Breast epithelium (tissue), 4 donors: ENCODE results near the gene GYS2. TPM values are rescaled to one million over a fixed set of nuclear protein-coding genes. Genes with fewer than 3 reads are reported as not detected.

Experiments
- DNase-seq, 2 donors: peaks; one replicate each; pipeline ENCODE4 v3.0.0-alpha.2; 2019; ENCODE audit warnings: low spot score in 2 of 2
- H3K27ac ChIP-seq, 2 donors: fragments of 200-600 bp; sonication (generic) in 1 of 2; one replicate each; pipeline ENCODE4 v1.5.1; 2016 to 2019; ENCODE audit warnings: mild to moderate bottlenecking in 1 of 2
- H3K27me3 ChIP-seq, 2 donors: fragments of 200-600 bp; sonication (generic) in 1 of 2; one replicate each; pipeline versions ENCODE4 v1.5.1 to v1.6.0; 2017 to 2019; ENCODE audit warnings: control low read depth in 1 of 2, mild to moderate bottlenecking in 1 of 2
- H3K36me3 ChIP-seq: fragments of 200-600 bp; one replicate; pipeline ENCODE4 v1.5.1; 2019
- H3K4me1 ChIP-seq, 2 donors: fragments of 200-600 bp; sonication (generic); one replicate each; pipeline ENCODE4 v1.5.1; 2016 to 2019; ENCODE audit warnings: control low read depth in 1 of 2
- H3K4me3 ChIP-seq, 3 donors: fragments of 200-600 bp; sonication (generic); 1 replicate in 2 of 3; 2 replicates in 1 of 3; pipeline ENCODE4 v1.5.1; 2016 to 2019; ENCODE audit warnings: mild to moderate bottlenecking in 3 of 3, moderate library complexity in 2 of 3
- H3K9me3 ChIP-seq, 2 donors: fragments of 200-600 bp; sonication (generic) in 1 of 2; one replicate each; pipeline ENCODE4 v1.5.1; 2016 to 2019; ENCODE audit warnings: control low read depth in 1 of 2
- POLR2A ChIP-seq: fragments of 450-650 bp; IDR thresholded peaks from one replicate; pipeline ENCODE4 v1.6.1; 2016; ENCODE audit warnings: antibody characterized with exemption, mild to moderate bottlenecking, moderate library complexity
- POLR2AphosphoS5 ChIP-seq, 3 donors: sonication (generic); formaldehyde crosslinking; IDR thresholded peaks; one replicate each; pipeline ENCODE4 v1.6.1; 2017; ENCODE audit warnings: antibody characterized with exemption in 3 of 3
- intact Hi-C: fragments of 100-400 bp; cut with DNase I; formaldehyde crosslinking; loops from one replicate; pipeline ENCODE4 v1.15.1; 2023; ENCODE audit warnings: low total_unique reads
- total RNA-seq, 3 donors: library from RNA; depleted of rRNA; stranded (reverse); fragments of >200 nt; gene quantifications; one replicate each; pipeline ENCODE4 v1.1.0, GENCODE V29; 2016
- TF ChIP-seq, protein P1 (sequence below), 3 donors: fragments of 450-650 bp; IDR thresholded peaks; one replicate each; pipeline ENCODE4 v1.5.1; 2016 to 2017; ENCODE audit warnings: antibody characterized with exemption in 3 of 3, mild to moderate bottlenecking in 3 of 3, moderate library complexity in 3 of 3

GYS2 gene
- total RNA-seq, 3 donors from 2014 or later: 0.15 to 11.4 TPM; not detected in 1

GRCh38 chr12:21576431-21576830, 28.2 kb downstream of the GYS2 start:
- Histone ChIP-seq H3K27me3 (no peaks in the 10 kb centered on the region), H3K27ac (no peak overlapping the region), H3K4me3 (no peak overlapping the region), H3K9me3 (no peaks in the 10 kb centered on the region), H3K36me3 (no peaks in the 10 kb centered on the region), H3K4me1 (no peaks in the 10 kb centered on the region)
- TF ChIP-seq POLR2A (no peak), POLR2AphosphoS5 (IDR thresholded peaks at IDR 0.05) (no peak)
- TF ChIP-seq, protein P1, sequence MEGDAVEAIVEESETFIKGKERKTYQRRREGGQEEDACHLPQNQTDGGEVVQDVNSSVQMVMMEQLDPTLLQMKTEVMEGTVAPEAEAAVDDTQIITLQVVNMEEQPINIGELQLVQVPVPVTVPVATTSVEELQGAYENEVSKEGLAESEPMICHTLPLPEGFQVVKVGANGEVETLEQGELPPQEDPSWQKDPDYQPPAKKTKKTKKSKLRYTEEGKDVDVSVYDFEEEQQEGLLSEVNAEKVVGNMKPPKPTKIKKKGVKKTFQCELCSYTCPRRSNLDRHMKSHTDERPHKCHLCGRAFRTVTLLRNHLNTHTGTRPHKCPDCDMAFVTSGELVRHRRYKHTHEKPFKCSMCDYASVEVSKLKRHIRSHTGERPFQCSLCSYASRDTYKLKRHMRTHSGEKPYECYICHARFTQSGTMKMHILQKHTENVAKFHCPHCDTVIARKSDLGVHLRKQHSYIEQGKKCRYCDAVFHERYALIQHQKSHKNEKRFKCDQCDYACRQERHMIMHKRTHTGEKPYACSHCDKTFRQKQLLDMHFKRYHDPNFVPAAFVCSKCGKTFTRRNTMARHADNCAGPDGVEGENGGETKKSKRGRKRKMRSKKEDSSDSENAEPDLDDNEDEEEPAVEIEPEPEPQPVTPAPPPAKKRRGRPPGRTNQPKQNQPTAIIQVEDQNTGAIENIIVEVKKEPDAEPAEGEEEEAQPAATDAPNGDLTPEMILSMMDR (IDR thresholded peaks at IDR 0.05): no peak
- DNase-seq: no peak
- intact Hi-C loops: no loop called here

GRCh38 chr12:21573733-21574358, 30.8 kb downstream of the GYS2 start:
- intact Hi-C loops: no loop called here
- Histone ChIP-seq H3K27ac (no peak overlapping the region), H3K4me1 (no peaks in the 10 kb centered on the region), H3K4me3 (no peak overlapping the region), H3K9me3 (no peaks in the 10 kb centered on the region), H3K27me3 (no peaks in the 10 kb centered on the region), H3K36me3 (no peaks in the 10 kb centered on the region)
- TF ChIP-seq POLR2AphosphoS5 (IDR thresholded peaks at IDR 0.05): no peak
- TF ChIP-seq POLR2A: no peak
- TF ChIP-seq, protein P1 (IDR thresholded peaks at IDR 0.05): no peak
- DNase-seq: no peak

- TF ChIP-seq POLR2A: no peak
- TF ChIP-seq POLR2AphosphoS5 (IDR thresholded peaks at IDR 0.05): no peak
- TF ChIP-seq, protein P1 (IDR thresholded peaks at IDR 0.05): no peak
- intact Hi-C loops: no loop called here
- DNase-seq: no peak
- H3K4me3 ChIP-seq: no peak overlapping the region
- no peaks in the 10 kb centered on the region for H3K4me1 ChIP-seq
- H3K27me3 ChIP-seq: no peaks in the 10 kb centered on the region
- H3K9me3 ChIP-seq: no peaks in the 10 kb centered on the region
- H3K36me3 ChIP-seq: no peaks in the 10 kb centered on the region
- H3K27ac ChIP-seq: no peak overlapping the region
These were observed 33.6 kb downstream of the GYS2 start for GRCh38 chr12:21571046-21571445.

GRCh38 chr12:21568115-21568514, 36.5 kb downstream of the GYS2 start:
- H3K27ac ChIP-seq: no peak overlapping the region
- DNase-seq: no peak
- TF ChIP-seq, protein P1 (IDR thresholded peaks at IDR 0.05): no peak
- no peak for TF ChIP-seq POLR2A
- TF ChIP-seq POLR2AphosphoS5 (IDR thresholded peaks at IDR 0.05): no peak
- H3K27me3 ChIP-seq: no peaks in the 10 kb centered on the region
- H3K4me1 ChIP-seq: no peaks in the 10 kb centered on the region
- no peak overlapping the region for H3K4me3 ChIP-seq
- no peaks in the 10 kb centered on the region for H3K36me3 ChIP-seq
- H3K9me3 ChIP-seq: no peaks in the 10 kb centered on the region
- intact Hi-C loops: no loop called here

- Histone ChIP-seq H3K36me3 (no peaks in the 10 kb centered on the region), H3K27me3 (no peaks in the 10 kb centered on the region), H3K4me1 (no peaks in the 10 kb centered on the region), H3K27ac (no peak overlapping the region), H3K4me3 (no peak overlapping the region), H3K9me3 (no peaks in the 10 kb centered on the region)
- DNase-seq: no peak
- intact Hi-C loops: no loop called here
- TF ChIP-seq POLR2A: no peak
- TF ChIP-seq, protein P1 (IDR thresholded peaks at IDR 0.05): no peak
- TF ChIP-seq POLR2AphosphoS5 (IDR thresholded peaks at IDR 0.05): no peak
These were observed 37.7 kb downstream of the GYS2 start for GRCh38 chr12:21566907-21567394.
